DND-41 (cell line): ENCODE results near the gene CEP162.
"Not testable (repeated sequence)": the region's sequence is repeated elsewhere in the genome, so short reads cannot be mapped to it uniquely, and the experiment has no call there.

Experiments used
- EZH2 ChIP-seq: IDR thresholded peaks from 3 replicates; pipeline ENCODE4 v1.6.1; 2012; ENCODE audit warnings: borderline replicate concordance, low read depth, mild to moderate bottlenecking, moderate library complexity, low read length, inconsistent platforms; ENCODE audit not compliant: severe bottlenecking
- TF ChIP-seq, protein P1 (sequence below): IDR thresholded peaks from 2 replicates; pipeline ENCODE4 v1.5.1; 2012; ENCODE audit warnings: borderline replicate concordance, low read length, moderate library complexity, mild to moderate bottlenecking; ENCODE audit not compliant: poor library complexity, severe bottlenecking; ENCODE audit errors: extremely low read depth

GRCh38 chr6:84105215-84105924 lies 122.1 kb downstream of the CEP162 start:
- TF ChIP-seq, protein P1, sequence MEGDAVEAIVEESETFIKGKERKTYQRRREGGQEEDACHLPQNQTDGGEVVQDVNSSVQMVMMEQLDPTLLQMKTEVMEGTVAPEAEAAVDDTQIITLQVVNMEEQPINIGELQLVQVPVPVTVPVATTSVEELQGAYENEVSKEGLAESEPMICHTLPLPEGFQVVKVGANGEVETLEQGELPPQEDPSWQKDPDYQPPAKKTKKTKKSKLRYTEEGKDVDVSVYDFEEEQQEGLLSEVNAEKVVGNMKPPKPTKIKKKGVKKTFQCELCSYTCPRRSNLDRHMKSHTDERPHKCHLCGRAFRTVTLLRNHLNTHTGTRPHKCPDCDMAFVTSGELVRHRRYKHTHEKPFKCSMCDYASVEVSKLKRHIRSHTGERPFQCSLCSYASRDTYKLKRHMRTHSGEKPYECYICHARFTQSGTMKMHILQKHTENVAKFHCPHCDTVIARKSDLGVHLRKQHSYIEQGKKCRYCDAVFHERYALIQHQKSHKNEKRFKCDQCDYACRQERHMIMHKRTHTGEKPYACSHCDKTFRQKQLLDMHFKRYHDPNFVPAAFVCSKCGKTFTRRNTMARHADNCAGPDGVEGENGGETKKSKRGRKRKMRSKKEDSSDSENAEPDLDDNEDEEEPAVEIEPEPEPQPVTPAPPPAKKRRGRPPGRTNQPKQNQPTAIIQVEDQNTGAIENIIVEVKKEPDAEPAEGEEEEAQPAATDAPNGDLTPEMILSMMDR, result not testable (repeated sequence)
- not testable (repeated sequence) for TF ChIP-seq EZH2
